Bronchus fibroblast of lung (primary cell): Measurements from ENCODE around the gene TMEM54. TPM values are rescaled to one million over a fixed set of nuclear protein-coding genes. Genes with fewer than 3 reads are reported as not detected.

Source experiments
- total RNA-seq: library from RNA; depleted of rRNA; stranded (reverse); fragments of >200 nt; gene quantifications from 2 replicates; pipeline ENCODE4 v1.2.3, GENCODE V29; 2015

TMEM54 gene
- 52.2 and 57.3 TPM in 2 replicates for total RNA-seq

GRCh38 chr1:32900956-32901822 lies at the start of gene TMEM54:
TSS of gene TMEM54 (minus strand) at chr1:32901389. CDS start at chr1:32901238, 151 bp downstream.

DNA sequence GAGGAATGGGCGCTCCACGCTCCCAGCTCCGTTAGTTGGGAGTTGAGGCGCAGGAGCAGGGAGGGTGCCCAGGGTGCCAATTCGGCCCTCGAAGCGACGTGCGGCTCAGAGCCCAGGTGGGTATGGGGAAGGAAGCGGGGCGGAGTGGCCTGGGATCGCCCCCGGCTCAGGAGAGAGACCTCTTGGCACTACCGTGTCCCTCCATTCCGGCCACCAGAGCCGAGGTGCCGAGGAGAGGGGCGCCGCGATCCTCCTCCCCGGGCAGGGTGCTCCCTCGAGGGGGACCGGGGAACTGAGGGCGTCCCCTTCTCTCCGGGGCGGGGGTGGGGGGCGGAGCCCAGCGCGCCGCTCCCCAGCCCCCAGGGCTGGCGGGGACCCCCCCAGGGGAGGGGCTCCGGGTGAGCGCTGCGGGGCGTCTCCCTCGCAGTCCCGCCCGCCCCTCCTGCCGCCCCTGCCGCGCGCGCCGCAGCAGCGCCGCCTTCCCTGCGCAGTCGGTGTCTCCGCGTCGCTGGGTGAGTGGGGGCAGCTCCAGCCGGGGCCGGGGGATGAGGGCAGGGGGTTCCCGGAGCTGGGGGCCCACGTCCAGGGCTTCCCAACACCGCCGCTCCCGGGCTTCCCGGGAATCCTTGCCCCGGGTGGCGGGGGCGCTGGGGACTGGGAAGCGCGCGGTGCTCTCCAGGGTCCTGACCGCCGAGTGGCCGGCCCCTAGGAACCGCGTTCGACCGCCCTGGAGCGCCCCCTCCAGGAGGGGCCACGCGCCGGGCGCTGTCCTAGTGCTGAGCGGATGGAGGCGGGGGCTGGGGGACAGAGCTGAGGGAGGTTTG lies 15.0 kb downstream of the TMEM54 start, which contains the start of gene HPCA:
Gene HPCA, plus strand, starts transcription at position 488 of the 824 bp plus-strand sequence. CDS start 2,408 bp downstream, outside the sequence.

DNA sequence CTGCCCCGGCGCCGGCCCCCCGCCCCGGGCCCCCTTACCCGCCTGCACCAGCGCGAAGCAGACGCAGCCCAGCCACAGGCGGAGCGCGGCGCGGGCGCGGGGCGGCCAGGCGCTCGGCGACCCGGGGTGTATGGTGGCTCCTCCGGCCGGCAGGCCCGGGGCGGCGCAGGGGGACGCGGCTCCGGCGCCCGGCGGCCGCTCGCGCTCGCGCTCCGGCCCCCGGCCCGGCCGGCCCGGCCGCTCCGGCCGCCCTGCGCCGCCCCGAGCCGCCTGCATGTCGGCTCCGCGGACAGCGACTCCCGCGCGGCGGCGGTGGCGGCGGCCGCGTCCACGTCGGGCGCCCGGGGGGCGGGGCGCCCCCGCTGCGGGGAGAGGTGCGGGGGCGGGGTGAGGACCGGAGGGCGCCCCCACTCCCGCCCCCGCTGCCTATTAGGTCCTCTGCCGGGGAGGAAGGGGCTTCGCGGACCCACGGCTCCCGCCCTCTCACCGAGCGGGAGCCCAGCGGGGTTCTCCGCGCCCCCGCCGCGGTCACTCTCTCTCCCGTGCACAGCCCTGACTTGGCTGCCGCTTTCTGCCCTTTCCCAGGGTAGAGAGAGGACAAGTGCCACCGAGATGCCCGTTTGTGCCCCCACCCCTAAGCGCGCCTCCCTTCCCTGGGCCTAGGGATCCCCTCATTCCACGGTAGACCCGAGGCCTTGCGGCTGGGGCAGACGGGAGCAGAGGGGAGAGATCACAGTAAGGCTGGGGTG lies 30.4 kb downstream of the TMEM54 start, which contains the start of gene FNDC5:
Gene FNDC5, minus strand, starts transcription at position 298 of the 749 bp plus-strand sequence.

Other genes starting within 250 kb of the TMEM54 start
- 10.6 and 15.8 TPM in 2 replicates for gene SYNC, start 198.6 kb downstream of the TMEM54 start, total RNA-seq
- gene YARS1, start 84.0 kb downstream of the TMEM54 start, total RNA-seq, result 157 and 161 TPM in 2 replicates
- 12.5 and 17.1 TPM in 2 replicates for gene S100PBP, start 83.7 kb downstream of the TMEM54 start, total RNA-seq
- gene FNDC5, start 30.5 kb downstream of the TMEM54 start, total RNA-seq, result under 0.01 and 0.17 TPM in 2 replicates
- 0.15 TPM in 1 of 2 replicates, not detected in the other for gene HPCA, start 14.9 kb downstream of the TMEM54 start, total RNA-seq
- 8.7 and 8.9 TPM in 2 replicates for gene RNF19B, start 63.4 kb upstream of the TMEM54 start, total RNA-seq
- 155 and 181 TPM in 2 replicates for gene AK2, start 135.5 kb upstream of the TMEM54 start, total RNA-seq
- gene AZIN2, start 179.8 kb upstream of the TMEM54 start, total RNA-seq, result 4.5 and 5.2 TPM in 2 replicates